NCI-H146 treated with DMSO at 0.1 percent for 48 hours (cell line): ENCODE results near the gene TRABD2B.

Source experiments
- DNase-seq: peaks from one replicate; lab custom pipeline; 2025; ENCODE audit not compliant: unreplicated experiment; lab: John Stamatoyannopoulos, UW

TRABD2B gene

DNA sequence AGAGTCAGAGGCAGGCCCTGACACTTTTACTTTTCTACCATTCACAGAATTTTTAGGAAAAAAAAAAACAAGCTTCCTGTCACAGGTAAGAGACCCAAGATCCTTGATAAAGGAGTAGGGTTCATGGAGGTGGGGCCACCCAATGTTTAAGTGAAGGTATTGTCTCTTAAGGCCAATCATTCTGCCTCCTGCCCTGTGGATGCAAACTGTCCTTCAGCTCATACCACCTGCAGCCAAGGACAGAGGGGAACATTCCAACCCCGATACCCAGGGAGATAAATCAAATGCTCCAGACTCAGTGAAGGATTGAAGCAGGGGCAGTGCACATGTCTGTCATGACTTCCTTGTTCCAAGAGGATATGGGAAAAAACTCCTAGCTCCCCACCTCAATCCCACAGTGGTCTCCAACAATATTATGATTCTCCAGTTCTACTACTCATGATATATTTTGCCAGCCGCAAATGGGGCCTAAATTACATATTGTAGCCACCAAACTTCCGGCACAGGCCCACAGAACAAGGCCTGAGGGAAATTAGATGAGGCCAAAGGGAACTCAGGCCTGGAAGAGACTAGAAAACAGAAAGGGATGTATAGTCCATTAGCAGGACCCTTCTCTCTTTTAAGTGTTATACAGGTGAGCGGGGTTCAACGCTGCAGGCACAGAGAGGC is 59.5 kb downstream of the TRABD2B start:
- no peak for DNase-seq

DNA sequence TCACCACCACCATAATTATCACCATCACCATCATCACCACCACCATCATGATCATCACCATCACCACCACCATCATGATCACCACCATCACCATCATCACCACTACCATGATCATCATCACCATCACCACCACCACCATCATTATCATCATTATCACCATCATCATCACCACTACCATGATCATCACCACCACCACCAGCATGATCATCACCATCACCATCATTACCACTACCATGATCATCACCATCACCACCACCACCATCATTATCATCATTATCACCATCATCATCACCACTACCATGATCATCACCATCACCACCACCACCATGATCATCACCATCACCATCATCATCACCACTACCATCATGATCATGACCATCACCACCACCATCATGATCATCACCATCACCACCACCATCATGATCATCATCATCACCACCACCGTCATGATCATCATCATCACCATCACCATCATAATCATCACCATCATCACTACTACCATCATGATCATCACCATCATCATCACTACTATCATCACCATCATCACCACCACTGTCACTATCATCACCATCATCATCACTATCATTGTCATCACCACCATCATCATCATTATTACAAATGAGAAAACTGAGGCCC is 60.2 kb downstream of the TRABD2B start:
- no peak for DNase-seq

DNA sequence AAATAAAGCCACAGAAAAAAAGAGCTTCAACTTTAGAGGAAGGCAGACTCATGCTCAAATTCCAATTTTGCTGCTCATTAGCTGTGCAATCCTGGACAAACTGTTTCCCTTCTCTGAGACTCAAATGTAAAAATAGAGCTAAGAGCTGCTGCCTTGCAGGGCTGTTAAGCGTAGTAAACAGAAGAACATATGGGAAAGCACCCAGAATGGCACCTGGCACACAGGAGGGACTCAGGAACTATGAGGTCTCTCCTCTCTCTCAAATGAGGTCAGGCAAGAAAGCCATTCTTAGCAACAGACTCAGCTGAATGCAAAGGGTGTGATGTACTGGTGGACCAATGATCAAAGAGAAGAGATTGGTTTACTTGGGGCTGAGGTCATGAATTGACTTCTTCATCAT is 61.3 kb downstream of the TRABD2B start:
- no peak for DNase-seq

- no peak for DNase-seq
Measured at GRCh38 chr1:47935163-47935562, 62.0 kb downstream of the TRABD2B start.

GRCh38 chr1:47934243-47934805 is 62.9 kb downstream of the TRABD2B start:
- DNase-seq, result no peak

- DNase-seq, result no peak
Measured at GRCh38 chr1:47932743-47933142, 64.4 kb downstream of the TRABD2B start.

- no peak for DNase-seq
Measured at GRCh38 chr1:47931395-47931794, 65.8 kb downstream of the TRABD2B start.

GRCh38 chr1:47930210-47930840 is 66.9 kb downstream of the TRABD2B start:
- no peak for DNase-seq

DNA sequence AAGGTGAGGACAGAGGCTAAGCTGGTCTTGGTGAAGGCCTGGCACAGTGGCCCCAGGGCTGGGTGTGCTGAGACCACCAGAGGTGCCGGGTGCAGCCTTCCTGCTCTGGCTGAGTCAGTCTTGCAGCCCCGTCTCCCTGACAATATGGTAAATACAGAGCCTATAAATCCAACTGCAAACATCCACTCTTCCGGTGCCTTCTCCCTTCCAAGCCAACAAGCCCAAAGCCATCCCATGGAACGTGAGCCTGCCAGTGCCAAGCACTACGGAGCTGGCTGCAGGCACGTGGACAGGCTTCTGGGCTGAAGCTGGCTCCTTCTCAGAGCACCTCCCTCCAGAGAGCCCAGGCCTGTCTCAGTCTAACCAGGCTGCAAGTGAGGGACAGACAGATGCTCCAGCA is 70.0 kb downstream of the TRABD2B start:
- DNase-seq, result no peak

- no peak for DNase-seq
Measured at GRCh38 chr1:47926461-47926999, 70.7 kb downstream of the TRABD2B start.

DNA sequence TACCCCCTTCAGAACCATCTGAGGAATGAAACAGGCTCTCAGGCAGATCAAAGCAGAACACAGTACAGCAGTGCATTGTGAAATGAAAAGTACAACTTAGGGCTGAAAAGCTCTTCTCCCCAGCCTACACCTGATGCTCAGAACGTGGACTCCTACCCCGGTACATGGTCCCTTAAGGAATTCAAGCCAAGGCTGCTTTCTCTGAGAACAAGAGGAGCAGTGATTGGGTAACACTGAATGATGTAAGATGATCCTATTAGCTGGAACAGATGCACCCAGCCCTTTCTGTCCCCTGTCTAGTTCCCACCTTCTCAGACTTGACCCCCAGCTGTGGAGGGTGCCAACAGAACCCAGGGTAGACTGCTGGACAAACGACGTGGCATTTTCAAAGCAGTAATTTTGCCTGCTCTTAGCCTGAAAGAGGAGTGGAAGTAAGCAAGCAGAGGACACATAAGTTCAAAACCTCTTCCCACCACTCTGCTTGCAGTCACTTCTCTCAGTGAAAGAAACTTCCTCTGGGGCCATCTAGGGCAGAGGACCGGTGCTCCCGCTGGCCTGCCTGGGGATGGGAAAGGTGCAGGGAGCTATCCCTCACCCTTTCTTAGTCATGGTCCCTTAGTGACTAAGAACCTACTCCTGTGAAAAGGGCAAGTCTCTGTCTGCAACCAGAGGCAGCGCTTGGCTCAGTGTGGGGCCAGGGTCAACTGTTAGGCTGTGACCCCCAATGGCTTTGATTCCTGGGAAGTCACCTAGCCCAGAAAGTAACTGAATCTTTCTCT is 72.7 kb downstream of the TRABD2B start:
- no peak for DNase-seq

DNA sequence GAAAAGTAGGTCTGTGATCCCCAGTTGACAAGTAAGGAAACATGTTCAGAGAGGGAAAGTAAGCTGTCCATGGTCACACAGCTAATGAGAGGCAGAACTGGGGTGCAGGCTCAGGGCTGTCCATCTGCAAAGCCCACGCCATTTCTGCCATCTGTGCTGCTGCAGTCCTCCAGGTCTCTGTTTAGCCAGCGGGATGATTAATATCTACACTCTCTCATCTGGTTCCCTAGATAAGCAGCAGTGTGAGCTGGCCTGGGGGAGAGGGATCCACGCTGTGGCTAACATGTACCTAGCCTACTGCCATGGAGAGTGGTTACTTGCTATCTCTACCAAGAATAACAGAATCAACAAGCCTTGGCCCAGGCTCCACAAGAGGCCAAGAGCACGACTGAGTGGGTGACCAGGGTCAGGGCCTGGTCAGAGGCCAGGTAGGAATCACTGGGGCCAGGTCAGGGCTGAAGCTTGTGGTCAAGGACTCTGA is 75.2 kb downstream of the TRABD2B start:
- DNase-seq, result no peak

GRCh38 chr1:47919113-47919833 is 77.9 kb downstream of the TRABD2B start:
- no peak for DNase-seq

DNA sequence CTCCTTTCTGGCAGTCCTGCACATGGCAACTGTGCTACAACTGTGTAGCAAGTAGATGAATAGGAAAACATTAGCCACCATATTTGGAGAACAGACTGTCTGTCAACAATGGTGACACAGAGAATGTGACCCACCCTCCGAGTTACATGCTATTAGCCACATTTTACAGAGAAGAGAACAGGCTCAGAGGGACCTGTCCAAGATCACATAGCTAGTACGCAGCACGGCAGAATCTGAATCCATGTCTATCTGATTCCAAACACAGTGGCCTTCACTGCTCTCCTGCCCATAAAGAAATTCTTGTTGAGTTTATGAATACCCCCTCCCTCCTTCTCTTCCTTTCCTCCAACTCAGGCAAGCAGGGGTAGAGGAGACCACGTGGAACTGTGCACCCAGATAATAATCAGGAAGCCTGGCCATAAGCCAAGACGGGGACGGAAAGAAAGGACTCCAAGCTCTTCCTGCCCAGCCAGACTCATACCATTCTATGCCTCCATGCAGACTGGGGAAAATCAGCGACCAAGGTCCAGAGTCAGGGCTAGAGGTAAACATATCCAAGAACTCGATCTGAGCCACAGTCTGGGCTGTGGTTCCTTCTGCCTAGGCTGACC is 78.8 kb downstream of the TRABD2B start:
- DNase-seq, result no peak

DNA sequence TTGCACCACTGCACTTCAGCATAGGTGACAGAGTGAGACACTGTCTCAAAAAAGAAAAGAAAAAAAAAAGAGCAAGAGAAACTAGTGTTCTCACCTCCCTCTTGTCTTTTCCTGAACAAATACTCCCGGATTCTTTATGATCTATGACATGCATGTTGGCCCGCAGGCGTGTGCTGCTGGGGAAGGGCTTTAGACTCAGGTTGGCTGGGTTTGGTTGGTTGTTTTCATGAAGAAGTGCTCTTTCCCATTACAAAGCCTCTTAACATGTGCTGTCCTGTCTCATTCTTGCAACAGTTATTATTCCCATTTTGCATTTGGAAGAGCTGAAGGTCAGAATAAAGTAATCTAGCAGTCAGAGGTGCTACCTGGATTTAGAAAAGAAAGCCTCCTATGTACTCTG is 79.5 kb downstream of the TRABD2B start:
- no peak for DNase-seq

- no peak for DNase-seq
Measured at GRCh38 chr1:47915677-47916353, 81.4 kb downstream of the TRABD2B start.

- no peak for DNase-seq
Measured at GRCh38 chr1:47914952-47915676, 82.1 kb downstream of the TRABD2B start.

DNA sequence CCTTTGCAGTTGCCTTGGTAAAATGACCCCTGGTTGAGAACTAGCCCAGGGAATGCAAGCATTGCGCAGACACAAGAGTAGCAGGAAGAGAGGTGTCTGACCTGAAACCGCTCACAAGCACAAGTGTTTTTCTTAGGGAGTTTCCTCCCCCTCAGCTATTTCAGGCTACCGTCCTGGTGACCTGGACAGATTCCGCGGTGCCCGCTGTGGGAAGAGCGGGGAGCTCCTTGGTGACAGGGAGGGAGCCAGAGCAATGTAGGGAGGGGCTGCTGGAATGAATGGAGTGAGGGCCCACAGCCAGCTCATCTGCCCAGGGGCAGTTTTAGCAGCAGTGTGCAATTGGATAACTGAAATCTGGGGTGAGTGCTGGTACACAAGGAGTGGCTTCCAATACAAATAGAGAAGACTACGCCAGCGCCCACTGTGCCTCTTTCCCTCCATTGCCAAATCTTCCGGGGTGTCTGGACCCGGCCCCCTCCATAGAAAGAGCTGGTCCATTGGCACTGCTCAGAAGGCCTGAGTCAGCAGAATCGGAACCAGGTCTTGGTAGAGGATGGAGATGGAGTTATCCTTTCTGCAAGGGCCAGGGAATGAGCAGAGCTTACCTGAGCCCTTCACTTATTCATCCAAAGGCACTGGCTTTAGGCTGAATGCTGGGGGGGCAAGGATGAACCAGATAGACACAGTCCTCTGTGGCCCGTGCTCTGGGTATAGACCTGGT is 82.8 kb downstream of the TRABD2B start:
- DNase-seq, result no peak
